Amniotic stem cell (primary cell): Measurements from ENCODE around the gene SMURF2.

Source experiments
- DNase-seq: peaks from one replicate; lab custom pipeline; 2025; lab: John Stamatoyannopoulos, UW

SMURF2 gene

DNA sequence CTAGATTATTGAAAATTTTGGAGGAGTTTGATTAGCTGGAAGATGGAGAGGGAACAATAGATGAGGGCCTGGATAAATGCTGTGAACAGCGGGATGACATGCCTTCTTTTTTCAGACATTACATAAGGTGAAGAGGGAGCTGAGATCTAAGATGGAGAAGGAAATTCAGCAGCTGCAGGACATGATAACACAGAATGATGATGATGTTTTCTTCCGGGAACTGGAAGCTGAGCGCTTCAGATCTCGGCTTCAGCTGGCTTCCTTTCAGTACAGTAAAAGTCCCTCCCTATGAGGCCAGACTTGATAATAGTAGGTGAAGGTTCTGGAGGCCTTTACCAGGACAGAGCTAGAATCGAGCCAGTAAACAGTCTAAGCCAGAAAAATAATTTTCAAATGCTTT is 124.6 kb downstream of the SMURF2 start:
- no peak for DNase-seq

DNA sequence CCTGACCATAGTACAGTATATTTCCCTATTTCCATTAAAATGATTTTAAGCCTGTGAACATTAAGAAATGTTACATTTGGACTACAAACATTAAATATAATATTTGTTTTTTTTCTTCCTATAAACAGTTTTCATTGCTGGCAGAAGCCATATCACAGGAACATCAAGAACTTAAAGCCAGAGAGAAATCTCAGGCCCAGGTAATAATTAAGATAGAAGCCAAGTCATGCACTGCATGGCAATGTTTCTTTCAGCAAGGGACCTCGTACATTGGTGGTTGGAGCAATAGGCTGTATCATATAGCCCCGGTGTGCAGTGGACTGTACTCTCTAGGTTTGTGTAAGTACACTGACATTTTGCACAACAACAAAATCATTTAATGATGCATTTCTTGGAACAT is 125.2 kb downstream of the SMURF2 start:
- no peak for DNase-seq

DNA sequence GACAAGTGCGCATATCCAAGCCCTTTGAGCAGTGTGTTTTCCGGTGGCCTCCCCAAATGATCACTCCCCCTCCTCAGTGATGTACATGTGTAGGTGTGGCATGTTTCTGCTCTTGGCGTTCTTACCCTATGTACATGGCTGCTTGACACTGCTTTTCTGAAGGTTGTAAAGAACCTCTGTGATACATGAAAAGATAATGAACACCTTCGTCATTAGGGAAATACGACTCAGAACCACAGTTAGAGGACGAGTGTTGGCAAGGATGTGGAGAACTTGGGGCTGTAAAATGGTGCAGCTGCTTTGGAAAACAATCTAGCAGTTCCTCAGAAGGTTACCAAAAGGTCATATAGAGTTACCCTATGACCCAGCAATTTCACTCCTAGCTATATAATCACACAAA is 126.8 kb downstream of the SMURF2 start:
- DNase-seq = no peak

GRCh38 chr17:64534187-64534586 is 127.9 kb downstream of the SMURF2 start:
- no peak for DNase-seq

DNA sequence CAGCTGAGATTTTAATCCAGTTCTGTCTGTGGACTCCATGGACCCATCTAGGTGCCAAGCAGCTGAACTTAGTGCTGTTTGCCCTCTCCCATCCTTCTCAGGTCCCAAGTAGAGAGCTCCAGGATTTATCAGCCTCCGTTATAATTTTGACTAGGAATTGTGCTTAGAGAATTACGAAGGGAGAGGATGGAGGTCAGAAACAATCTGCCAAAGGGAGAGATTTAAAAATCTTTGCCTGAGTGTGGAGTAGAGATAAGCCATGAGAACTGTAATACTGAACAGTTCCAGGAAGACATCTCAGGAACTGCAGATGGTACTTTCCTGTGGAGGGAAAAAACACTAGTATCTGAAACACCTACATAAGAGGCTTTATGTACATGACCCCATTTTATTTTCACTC is 128.3 kb downstream of the SMURF2 start:
- no peak for DNase-seq

DNA sequence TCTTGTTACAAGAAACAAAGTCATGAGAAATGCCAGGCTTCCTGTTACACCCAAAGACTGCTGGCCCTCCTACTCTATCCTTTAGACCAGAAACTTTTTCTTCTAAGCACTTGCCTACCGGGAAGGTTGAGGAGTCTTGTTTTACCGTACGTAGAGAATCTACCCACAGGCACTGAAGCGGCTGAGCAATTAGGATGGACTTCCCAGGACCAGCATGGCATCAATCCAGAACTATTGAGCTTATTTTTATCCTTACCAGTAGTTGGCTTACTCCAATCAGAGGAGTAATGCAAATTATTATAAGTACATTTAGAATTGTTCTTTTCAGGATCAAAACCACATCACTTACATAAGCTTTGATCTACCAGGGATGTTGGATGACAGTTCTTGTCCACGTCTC is 129.7 kb downstream of the SMURF2 start:
- no peak for DNase-seq

GRCh38 chr17:64531955-64532371 is 130.1 kb downstream of the SMURF2 start:
- no peak for DNase-seq

- no peak for DNase-seq
These were observed 132.9 kb downstream of the SMURF2 start for GRCh38 chr17:64529221-64529620.

DNA sequence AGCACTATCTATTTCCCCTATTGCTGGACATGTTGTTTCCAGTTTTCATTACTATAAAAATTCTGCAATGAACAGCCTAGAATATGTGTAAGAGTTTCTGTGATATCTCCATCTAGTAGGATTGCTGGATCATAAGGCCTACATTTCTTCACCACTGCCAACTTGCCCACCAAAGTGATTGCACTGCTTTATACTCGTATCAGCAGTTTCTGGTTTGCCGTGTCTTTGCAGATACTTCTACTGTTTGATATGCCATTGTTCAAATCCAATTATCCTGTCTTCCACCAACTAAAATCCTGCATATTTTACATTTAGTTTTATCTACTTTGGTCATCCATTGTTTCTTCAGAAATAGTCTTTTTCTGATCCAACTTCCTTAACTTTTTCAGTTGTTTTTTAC is 134.2 kb downstream of the SMURF2 start:
- DNase-seq = no peak

- DNase-seq = no peak
These were observed 141.7 kb downstream of the SMURF2 start for GRCh38 chr17:64520359-64520758.

DNA sequence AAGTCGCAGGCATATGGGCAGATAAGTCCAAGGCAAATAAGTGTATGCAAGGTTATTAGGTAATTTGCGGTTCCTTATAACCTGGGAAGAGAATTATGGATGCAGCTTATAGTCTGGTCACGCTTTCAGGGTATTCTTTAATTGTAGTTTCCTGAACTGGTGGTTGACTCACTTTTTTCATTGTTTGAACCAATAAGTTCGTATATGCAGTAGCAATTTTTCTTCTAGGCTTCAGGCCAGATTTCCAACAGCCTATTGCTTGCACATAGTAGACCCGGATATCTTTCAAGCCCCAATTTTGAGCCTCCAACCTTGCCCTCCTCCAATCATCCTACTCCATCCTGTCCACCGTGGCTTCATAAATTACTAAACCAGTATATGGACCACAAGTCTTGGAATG is 142.5 kb downstream of the SMURF2 start:
- no peak for DNase-seq

DNA sequence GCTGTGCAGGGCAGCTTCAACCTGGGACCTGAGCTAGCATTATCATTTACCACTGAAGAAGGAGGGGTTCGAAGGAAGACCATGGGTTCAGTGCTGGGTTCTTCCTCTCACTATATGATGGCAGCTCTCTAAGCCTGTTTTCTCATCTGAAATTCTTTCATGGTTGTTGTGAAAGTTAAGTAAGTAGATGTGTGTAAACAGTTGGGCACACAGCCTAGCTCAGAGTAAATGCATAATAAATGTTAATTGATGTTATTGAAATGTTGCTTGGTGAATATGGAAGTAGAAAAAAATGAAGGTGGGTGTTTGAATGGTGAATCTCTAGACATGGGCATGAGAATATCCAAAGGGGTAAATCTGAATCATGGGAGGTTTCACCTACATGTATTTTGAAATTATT is 146.3 kb downstream of the SMURF2 start:
- no peak for DNase-seq

GRCh38 chr17:64515419-64515818 is 146.7 kb downstream of the SMURF2 start:
- no peak for DNase-seq

DNA sequence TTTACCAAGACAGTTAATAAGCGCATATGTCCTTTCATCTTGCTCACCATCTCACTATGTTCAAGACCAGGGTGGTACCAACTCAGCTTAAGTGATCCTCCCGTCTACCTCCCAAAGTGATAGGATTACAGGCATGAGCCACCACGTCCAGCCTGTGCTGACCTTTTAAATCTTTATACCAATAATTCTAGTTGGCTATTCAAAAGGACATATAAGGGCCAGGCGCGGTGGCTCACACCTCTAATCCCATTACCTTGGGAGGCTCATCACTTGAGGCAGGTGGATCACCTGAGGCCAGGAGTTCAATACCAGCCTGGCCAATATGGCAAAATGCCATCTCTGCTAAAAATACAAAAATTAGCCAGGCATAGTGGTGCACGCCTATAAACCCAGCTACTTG is 152.9 kb downstream of the SMURF2 start:
- DNase-seq = no peak

- no peak for DNase-seq
These were observed 153.4 kb downstream of the SMURF2 start for GRCh38 chr17:64508683-64509082.

GRCh38 chr17:64507413-64507782 is 154.7 kb downstream of the SMURF2 start:
- peak; percentile 71 for DNase-seq

- peak; percentile 99 for DNase-seq
These were observed 155.3 kb downstream of the SMURF2 start, which contains the start of gene CEP95 for GRCh38 chr17:64506576-64507412. TSS of gene CEP95 (plus strand) at chr17:64506977. CDS start at chr17:64507098, 121 bp downstream.

DNA sequence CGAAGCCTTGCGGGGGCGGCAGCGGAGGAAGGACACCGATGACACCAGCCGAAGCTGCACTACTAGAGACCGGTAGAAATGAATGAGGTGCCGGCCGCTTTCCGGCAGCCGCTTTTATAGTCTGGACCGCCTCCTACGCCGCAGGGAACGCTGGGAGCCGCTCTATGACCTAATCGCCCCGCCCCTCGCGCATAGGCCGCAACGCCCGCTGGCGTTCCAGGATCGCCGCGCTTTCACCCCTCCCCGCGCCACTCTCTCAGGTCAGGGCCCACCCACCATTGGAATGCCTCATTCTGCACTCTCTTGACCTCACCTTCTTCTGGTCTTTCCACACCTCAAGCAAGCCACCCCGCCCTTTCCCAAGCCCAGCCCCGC is 155.9 kb downstream of the SMURF2 start, which contains the start of gene DDX5:
TSS of gene DDX5 (minus strand) at position 89 of the 375 bp plus-strand sequence. CDS start 170 bp downstream, outside the sequence.
- peak; percentile 92 for DNase-seq

- no peak for DNase-seq
These were observed 156.5 kb downstream of the SMURF2 start for GRCh38 chr17:64505340-64506200.

DNA sequence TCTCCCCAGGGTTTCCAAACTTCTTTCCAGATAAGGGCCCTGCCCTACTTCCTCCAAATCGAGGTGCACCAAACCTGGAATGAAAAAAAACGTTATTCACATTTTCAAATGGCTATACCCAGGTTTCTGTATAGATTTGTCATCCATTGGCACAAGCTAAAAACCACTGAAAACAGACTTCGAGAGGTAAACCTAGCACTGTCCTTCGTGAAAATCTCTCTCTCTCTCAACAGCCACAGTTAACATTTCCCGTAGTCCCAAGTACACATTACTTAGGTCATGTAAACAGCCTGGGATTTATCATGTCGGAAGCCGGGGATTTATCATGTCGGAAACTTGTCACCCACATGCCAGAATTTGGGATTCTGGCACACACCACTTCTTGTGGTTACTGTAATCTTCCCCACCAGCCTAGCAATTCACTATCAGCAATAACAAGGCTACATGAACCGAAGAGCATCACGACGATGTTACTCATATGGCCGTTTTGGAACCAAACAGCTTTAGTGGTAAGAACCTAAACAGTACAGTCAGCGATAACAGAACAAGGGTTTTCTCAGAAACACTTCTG is 157.3 kb downstream of the SMURF2 start:
- no peak for DNase-seq

GRCh38 chr17:64503821-64504768 is 158.0 kb downstream of the SMURF2 start:
- DNase-seq = no peak
